Mucosa of descending colon (tissue), 3 donors: Measurements from ENCODE around the gene ZNF180. TPM values are rescaled to one million over a fixed set of nuclear protein-coding genes. Genes with fewer than 3 reads are reported as not detected.

Source experiments
- ATAC-seq: fragments of 200-7000 bp; cut with Tn5 transposase; one replicate; pipeline ENCODE4 v1.9.1; 2020; ENCODE audit warnings: mild to moderate bottlenecking, moderate library complexity
- DNase-seq, 3 donors: peaks; one replicate each; pipeline ENCODE4 v3.0.0-alpha.2; 2020
- H3K36me3 ChIP-seq: fragments of 200-600 bp; one replicate; pipeline ENCODE4 v1.8.0; 2021; ENCODE audit warnings: low read depth, mild to moderate bottlenecking
- H3K4me1 ChIP-seq: fragments of 200-600 bp; one replicate; pipeline ENCODE4 v1.8.0; 2021; ENCODE audit warnings: low read depth, mild to moderate bottlenecking
- H3K4me3 ChIP-seq: fragments of 200-600 bp; one replicate; pipeline ENCODE4 v1.8.0; 2021; ENCODE audit warnings: mild to moderate bottlenecking
- H3K9me3 ChIP-seq: fragments of 200-600 bp; one replicate; pipeline ENCODE4 v1.8.0; 2021; ENCODE audit warnings: mild to moderate bottlenecking
- intact Hi-C, 2 donors: fragments of 100-400 bp; cut with DNase I in 1 of 2; cut with micrococcal nuclease in 1 of 2; formaldehyde crosslinking; loops; one replicate each; pipeline versions ENCODE4 v1.11.0 to v1.11.1; 2022; cut with DNase I, micrococcal nuclease
- total RNA-seq, 3 donors: library from RNA; stranded (reverse); fragmentation: NEBNext Ultra II Directional in 2 of 3; extraction: Animal tissue kit (Norgen Biotek cat#: 25700) in 2 of 3; gene quantifications; one replicate each; pipeline versions ENCODE4 v1.2.1 to v1.2.4, GENCODE V29; 2021 to 2023
- TF ChIP-seq, protein P1 (sequence below): fragments of 200-600 bp; IDR thresholded peaks from one replicate; pipeline ENCODE4 v1.8.0; 2022; ENCODE audit warnings: antibody characterized with exemption, mild to moderate bottlenecking
- donor health status: DM: no; HTN: no; CAD: no; lungs with moderate emphysema.
- donor health status: DM: no; HTN: no; CAD: no.
- donor health status: DM: no; HTN: yes; CAD: no.

Gene ZNF180
- total RNA-seq, 3 donors from 2014 or later, result 7.2 to 10.6 (median 9.3) TPM

DNA sequence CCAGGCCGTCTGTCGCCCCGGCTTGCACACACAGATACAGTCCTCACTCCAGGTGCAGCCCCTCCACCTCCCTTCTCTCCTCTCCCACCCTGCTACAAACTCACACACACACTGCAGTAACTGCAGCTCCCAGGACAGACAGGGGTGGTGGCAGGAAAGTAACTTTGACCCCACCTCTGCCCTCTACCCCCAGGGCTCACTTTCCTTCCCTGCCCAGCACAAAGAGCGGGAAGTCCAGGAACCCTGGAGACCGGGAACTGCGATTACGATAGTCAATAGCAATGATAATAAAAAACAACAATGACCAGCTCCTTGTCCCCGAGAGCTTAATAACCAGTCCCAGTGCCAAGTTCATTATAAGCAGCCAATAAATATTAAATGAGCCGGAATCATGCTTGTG lies 29.2 kb upstream of the ZNF180 start, which contains the start of gene CEACAM20:
CEACAM20 (minus strand) TSS at position 140 of the 400 bp plus-strand sequence. CDS start 166 bp downstream, outside the sequence.
- intact Hi-C loops, result no loop called here
- Histone ChIP-seq H3K9me3 (no peaks in the 10 kb centered on the region), H3K4me1 (no peaks in the 10 kb centered on the region), H3K36me3 (no peaks in the 10 kb centered on the region), H3K4me3 (no peak within 1 kb of the TSS)
- TF ChIP-seq, protein P1, sequence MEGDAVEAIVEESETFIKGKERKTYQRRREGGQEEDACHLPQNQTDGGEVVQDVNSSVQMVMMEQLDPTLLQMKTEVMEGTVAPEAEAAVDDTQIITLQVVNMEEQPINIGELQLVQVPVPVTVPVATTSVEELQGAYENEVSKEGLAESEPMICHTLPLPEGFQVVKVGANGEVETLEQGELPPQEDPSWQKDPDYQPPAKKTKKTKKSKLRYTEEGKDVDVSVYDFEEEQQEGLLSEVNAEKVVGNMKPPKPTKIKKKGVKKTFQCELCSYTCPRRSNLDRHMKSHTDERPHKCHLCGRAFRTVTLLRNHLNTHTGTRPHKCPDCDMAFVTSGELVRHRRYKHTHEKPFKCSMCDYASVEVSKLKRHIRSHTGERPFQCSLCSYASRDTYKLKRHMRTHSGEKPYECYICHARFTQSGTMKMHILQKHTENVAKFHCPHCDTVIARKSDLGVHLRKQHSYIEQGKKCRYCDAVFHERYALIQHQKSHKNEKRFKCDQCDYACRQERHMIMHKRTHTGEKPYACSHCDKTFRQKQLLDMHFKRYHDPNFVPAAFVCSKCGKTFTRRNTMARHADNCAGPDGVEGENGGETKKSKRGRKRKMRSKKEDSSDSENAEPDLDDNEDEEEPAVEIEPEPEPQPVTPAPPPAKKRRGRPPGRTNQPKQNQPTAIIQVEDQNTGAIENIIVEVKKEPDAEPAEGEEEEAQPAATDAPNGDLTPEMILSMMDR, result no peak
- ATAC-seq (peak; percentile 10), DNase-seq (no peak)

DNA sequence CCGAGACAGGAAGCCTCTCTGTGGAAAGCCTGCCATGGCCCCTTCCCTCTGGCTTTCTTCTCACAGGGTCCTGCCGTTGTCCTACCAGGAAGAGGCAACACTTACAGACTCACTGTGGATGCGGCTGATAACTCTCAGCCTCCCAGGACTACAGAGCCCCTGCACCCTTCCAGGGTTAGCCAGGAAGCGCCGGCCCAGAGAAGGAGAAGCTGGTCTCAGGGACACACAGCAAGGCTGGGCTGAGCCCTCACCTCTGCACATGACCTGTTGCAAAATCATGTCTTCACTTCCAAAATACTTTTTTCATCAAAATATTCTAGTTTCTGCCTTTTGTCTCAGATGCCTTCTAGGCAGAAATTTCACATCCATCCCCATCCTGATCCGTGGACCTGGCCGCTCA lies 27.2 kb upstream of the ZNF180 start:
- H3K4me3 ChIP-seq, result no peak overlapping the region
- no peaks in the 10 kb centered on the region for H3K9me3 ChIP-seq
- DNase-seq (no peak), ATAC-seq (no peak)
- H3K4me1 ChIP-seq, result no peaks in the 10 kb centered on the region
- intact Hi-C loops, result no loop called here
- TF ChIP-seq, protein P1, result no peak
- no peaks in the 10 kb centered on the region for H3K36me3 ChIP-seq

DNA sequence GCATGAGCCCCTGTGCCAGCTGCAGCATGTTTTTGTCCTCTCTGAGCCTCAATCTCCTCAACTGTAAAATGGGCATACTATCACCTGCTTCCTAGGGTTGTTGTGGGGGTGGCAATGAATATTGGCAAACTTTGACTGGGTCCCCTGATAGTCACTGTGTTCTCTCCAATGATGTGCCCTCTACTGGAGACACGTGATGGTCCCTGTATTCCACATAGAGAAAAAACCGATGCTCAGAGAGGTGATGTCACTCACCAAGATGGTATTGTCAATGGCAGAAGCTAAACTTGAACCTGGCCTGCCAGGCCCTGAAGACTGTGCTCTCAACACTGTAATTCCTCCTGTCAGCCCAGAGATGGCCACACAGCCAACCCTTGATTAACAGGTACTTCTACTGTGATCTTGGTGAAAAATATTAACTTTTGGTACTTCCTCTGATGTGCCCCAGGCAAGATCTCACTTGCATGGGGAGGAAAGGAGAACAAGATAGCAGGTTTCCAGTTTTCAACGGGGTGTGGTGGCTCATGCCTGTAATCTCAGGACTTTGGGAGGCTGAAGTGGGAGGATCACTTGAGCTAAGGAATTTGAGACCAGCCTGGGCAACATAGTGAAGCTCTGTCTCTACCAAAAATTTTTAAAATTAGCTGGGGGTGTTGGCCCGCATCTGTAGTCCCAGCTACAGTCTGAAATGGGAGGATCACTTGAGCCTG lies 25.6 kb upstream of the ZNF180 start:
- no peaks in the 10 kb centered on the region for H3K9me3 ChIP-seq
- no peaks in the 10 kb centered on the region for H3K36me3 ChIP-seq
- H3K4me1 ChIP-seq, result no peaks in the 10 kb centered on the region
- no peak for DNase-seq
- H3K4me3 ChIP-seq, result no peak overlapping the region
- intact Hi-C loops, result no loop called here
- TF ChIP-seq, protein P1, result no peak
- ATAC-seq, result no peak

DNA sequence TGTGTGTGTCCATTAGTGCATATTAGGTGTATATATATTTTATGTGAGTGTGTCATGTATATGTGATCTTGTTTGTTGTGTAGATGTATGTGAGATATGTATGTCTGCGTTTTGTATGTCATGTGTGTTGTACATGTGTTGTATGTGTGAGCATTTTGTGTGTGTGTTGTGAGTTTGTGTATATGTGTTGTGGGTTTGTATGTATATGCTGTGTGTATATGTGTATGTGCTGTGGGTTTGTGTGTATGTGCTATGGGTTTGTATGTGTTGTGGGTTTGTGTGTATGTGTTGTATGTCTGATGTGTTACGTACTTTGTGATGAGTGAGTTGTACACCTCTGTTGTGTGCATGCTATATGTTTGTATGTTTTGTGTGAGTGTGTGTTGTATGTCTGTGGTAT lies 21.0 kb upstream of the ZNF180 start:
- Histone ChIP-seq H3K4me3 (no peak overlapping the region), H3K4me1 (no peaks in the 10 kb centered on the region), H3K36me3 (no peaks in the 10 kb centered on the region), H3K9me3 (no peaks in the 10 kb centered on the region)
- DNase-seq (no peak), ATAC-seq (no peak)
- intact Hi-C loops, result no loop called here
- TF ChIP-seq, protein P1, result no peak

DNA sequence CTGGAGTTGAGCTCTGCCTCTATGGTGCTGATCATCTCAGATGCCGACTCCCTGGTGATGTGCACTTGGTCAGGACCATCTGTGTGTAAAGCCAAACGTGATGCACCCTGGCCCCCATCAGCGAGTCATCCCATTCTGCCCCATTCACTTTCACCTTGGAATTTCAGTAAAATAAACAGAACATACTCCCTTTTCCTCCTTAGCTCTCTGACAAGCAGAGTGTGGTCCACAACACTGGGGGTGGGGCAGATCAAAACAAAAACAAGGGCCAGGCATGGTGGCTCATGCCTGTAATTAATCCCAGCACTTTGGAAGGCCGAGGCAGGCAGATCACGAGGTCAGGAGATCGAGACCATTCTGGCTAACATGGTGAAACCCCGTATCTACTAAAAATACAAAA lies 16.8 kb upstream of the ZNF180 start:
- H3K4me1 ChIP-seq, result no peaks in the 10 kb centered on the region
- intact Hi-C loops, result no loop called here

More for the DNA sequence above, 16.8 kb upstream of the ZNF180 start:
- no peaks in the 10 kb centered on the region for H3K36me3 ChIP-seq
- no peak for DNase-seq
- TF ChIP-seq, protein P1, result no peak
- no peak for ATAC-seq
- no peak overlapping the region for H3K4me3 ChIP-seq
- H3K9me3 ChIP-seq, result no peaks in the 10 kb centered on the region
